HUDEP-2 (cell line): ENCODE results near the gene TLE3.

ENCODE experiments used
- DNase-seq, 76 experiments: peaks; one replicate each; lab custom pipeline; 2025; ENCODE audit not compliant: unreplicated experiment in 76 of 76; lab: John Stamatoyannopoulos, UW

TLE3 gene

GRCh38 chr15:70053716-70054229 is 43.9 kb downstream of the TLE3 start:
- DNase-seq: no peak

DNA sequence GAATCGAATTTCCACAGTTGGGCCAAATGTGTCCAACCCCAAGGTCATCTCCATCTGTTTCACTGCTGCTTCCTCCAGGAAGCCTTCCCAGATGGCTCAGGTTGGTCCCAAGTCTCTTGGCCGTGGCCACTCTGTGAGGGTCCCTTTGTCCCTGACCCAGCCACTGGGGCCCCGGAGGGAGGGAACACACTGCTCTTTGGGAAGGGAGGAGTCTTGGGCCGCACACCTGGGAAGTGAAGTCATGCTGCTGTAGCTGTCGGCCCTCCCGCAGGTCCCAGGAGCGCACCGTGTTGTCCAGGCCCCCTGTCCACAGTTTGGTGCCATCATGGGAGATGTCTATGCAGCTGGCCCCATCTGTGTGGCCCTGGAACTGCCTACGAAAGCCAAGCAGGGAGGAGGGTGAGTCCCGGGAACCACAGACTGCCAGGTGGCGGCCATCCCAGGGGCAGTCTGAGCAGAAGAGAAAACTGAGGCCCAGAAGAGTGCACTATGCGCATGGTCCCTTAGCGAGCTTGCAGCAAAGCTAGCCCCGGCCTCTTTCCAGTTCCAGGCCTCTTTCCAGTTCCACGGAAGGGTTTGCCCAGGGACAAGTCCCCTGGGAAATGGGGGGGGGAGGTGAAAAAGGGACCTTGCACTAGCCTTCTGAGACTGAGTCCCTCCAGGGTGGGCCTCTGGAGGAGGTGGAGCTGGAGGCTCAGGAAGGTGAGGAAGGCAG is 44.6 kb downstream of the TLE3 start:
- no peak for DNase-seq

- no peak for DNase-seq
Observed at GRCh38 chr15:70051948-70052633, 45.6 kb downstream of the TLE3 start.

DNA sequence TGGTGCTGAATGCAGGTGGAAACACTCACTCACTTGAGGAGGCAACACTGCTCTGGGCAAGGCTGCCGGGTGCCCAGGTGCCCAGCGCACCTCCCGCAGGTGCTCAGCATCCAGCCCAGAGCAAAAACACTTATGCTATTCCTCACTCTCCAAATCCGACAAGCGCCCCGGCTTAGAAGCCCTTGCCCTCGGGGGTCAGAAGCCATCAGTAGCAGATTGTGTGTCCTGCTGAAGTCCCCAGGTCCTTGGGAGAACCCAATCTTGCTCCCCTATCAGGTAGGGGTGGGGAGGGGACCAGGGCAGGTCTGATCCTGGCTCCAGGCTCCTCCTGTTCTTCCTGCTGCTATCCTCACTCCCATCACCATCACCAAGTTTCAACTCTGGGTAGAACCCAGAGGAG is 46.7 kb downstream of the TLE3 start:
- DNase-seq: no peak

GRCh38 chr15:70050441-70050840 is 47.3 kb downstream of the TLE3 start:
- DNase-seq: no peak

DNA sequence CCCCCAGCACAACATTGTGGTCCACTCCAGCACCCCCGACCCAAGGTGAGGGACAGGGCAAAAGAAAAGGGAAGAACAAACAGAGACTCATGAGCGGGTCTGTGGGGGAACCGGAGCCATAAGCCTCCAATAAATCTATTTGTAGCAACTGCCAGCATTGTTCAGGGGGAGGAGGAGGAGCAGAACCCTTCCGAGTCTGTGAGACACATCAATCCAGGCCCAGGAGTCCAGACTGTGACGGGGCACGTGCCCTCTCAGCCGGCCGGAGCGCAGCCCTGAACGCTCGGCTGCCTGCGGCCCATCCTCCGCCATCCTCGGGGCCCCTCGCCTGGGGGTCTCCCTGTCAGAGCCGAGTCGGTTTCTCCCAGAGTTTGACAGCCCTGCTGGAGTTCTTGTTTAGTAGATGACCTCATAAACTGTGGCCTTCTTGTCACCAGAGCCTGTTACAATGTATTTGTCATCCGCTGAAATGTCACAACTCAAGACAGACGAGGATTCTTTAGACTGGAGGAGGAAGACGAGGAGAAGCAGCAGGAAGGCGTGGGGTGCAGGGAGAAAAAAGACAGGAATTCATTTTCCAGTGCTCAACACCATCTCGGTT is 47.9 kb downstream of the TLE3 start:
- no peak for DNase-seq

GRCh38 chr15:70048578-70049514 is 48.9 kb downstream of the TLE3 start:
- no peak for DNase-seq

DNA sequence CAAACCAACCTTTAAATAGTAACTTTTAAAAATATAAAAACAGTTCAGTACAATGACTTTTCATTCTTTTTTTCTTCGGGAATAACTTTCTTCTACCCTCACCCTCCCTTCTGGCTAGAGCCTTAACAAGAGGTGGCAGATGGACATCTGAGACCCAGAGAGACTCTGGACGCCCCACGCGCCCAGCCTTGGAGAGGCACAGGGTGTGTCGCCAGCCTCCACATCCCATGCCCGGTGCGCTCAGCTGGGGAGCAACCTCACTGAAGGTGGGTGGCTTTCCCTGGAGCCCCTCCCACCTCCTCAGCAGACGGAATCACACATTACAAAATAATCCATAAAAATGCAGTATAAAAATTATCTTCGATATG is 49.5 kb downstream of the TLE3 start:
- DNase-seq: no peak

DNA sequence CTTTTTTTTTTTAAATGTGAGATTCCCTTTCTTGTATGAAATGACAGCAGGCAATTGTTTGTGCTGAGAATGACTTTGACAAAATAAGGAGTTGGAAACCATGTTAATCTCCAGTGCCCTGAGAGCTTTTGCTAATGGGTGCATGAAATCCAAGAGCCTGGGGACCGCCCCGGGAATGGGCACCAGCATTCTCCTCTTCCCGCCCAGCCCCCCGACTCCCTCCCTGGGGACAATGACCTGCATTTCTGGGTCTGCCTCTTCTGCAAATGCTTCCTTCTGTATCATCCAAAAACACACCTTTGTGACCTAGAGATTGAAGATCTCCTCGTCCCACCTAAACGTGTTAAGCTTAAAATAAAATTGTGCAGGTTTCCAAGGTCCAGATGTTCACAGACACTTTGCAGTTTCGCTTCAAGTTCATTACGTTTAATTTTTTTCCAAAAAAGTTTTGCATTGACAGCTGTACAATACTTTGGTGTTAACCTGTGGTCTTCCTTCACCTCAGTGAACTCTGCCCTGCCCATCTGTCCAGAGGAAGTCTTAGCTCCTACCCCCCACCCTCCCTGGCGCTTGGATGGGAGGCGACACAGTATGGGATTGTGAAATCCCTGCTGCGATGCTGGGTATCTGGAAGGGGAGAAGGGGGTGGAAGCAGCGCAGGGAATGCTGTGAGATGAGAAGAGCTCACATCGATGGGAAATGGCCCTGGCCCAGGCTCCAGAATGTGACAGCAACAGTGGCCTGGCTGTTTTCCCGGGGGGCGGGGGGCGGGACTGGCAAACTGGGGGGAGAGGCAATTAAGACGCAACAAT is 50.1 kb downstream of the TLE3 start:
- no peak for DNase-seq

DNA sequence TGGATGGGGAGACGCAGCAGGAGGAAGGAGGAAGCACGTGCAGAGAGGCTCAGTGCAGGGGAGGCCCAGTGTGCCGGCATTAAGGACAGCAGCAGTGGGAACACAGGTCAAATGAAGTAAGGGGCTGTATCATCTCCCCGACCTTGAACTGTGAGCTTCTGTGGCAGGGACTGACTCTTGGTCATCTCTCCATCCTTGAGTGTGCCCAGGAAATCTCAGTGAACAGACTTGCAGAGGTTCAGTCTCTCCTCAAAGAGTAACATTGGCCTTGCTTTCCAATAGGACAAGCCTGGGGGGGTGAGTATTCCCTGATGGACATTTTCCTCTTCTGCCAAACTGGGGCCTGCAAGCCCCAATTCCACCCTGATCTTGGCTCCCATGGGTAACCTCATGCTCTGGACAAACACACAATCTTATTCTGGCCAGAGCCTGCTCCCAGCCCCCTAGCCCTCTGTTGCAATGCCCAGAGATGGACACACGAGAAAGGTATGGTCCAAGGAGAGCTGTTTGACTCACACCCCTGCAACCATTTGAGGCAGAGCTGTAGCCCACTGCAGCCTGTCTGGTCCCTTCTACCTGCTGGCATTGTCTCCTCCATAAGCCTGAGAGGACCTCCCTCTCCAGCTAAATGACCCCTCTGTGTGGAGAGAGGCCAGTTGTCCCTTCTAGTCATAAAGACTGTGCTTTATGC is 50.9 kb downstream of the TLE3 start:
- no peak for DNase-seq

- DNase-seq: no peak
Observed at GRCh38 chr15:70045045-70045444, 52.7 kb downstream of the TLE3 start.

DNA sequence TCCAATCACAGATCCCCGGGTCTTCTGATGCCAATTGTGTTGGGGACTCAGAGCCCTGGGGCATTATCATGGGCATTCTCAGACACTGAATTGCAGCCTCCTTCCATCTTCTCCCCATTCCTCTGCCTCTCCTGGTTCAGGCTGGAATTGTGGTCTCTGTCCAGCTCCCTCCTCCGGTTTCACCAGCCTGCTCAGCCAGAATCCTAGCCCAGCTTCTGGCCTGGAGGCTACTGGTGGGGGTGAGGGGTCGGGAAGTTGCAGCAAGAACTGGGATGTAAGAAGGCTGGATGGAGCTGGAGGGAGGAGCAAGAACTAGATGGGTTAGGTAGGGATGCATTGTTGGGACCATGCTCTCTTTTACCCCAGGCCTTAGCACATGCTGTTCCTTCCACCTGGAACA is 53.5 kb downstream of the TLE3 start:
- no peak for DNase-seq

DNA sequence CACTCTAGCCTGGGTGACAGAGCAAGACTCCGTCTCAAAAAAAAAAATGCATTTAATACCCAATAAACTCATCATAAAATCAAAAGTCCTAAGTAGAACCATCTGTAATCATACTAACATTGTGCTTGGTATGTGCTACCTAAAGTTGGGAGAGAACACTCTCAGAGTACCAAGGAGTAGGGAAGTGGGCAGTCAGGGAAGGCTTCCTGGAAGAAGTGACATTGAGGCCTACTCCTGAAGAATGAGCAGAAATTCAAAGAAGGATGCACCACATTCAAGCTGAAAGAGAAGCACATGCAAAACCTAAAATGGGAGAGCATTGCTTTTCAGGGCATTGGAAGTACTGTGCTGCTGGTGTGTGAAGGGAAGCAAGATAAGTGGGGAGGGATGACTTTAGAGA is 54.1 kb downstream of the TLE3 start:
- no peak for DNase-seq

DNA sequence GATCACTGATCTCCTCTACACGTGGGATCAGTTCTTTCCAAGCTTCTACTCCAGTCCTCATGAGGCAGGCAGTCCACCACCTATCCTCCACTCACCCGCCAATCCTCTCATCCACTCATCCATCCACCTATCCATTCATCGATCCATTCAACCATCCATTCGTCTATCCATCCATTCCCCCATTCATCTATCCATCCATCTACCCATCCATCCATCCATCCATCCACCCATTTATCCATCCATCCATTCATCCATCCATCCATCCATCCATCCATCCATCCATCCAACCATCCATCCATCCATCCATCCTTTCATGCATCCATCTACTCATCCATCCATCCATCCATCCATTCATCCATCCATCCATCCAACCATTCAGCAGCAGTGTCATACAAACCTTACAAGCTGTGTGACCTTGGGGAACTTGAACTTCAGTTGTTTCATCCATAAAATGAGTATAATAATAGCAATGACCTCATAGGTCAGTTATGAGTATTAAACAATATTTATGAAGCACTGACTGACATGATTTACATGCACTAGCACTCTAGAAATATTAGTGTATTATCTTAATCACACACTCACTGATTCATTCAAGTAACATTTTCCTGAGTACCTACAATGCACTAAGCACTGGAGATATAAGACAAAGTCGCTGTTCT is 55.0 kb downstream of the TLE3 start:
- DNase-seq: no peak

GRCh38 chr15:70039917-70040316 is 57.8 kb downstream of the TLE3 start:
- DNase-seq: no peak

DNA sequence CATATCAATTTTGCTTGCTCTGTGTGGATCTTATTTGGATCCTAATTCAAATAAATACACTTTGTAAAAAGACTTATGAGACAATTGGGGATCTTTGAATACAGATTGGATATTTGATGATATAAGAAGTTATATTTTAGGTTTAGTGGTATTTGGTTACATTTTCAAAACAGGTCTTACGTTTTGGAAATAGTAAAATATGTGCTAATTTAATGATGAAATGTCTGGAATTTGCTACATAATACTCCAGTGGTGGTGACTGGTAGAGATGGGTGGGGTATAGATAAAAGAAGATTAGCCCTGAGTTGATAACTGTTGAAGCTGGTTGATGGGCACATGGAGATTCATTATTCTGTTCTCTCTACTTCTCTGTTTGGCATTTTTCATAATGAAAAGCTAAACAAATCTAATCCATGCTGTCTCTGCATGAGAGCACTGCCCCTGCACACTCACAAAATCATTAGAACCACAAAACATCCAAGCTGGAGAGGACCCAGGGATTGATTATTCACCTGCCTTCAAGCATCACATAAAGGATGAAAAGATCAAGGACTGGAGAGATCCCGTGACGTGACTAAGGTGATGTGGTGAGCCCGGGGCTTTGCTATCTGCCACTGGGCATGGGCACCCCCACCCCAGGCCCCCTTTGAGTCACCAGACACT is 58.9 kb downstream of the TLE3 start:
- DNase-seq: no peak

GRCh38 chr15:70037292-70037640 is 60.5 kb downstream of the TLE3 start:
- DNase-seq: no peak

- no peak for DNase-seq
Observed at GRCh38 chr15:70036585-70037291, 61.0 kb downstream of the TLE3 start.
